GM18517 (cell line): Measurements from ENCODE around the gene SERPINF2.
"Not testable (repeated sequence)": the region's sequence is repeated elsewhere in the genome, so short reads cannot be mapped to it uniquely, and the experiment has no call there.

Experiments
- ATAC-seq: cut with Tn5 transposase; IDR thresholded peaks from one replicate; pipeline ENCODE4 v1.9.1; 2021; ENCODE audit warnings: mild to moderate bottlenecking, moderate library complexity; ENCODE audit not compliant: unreplicated experiment

Gene SERPINF2

DNA sequence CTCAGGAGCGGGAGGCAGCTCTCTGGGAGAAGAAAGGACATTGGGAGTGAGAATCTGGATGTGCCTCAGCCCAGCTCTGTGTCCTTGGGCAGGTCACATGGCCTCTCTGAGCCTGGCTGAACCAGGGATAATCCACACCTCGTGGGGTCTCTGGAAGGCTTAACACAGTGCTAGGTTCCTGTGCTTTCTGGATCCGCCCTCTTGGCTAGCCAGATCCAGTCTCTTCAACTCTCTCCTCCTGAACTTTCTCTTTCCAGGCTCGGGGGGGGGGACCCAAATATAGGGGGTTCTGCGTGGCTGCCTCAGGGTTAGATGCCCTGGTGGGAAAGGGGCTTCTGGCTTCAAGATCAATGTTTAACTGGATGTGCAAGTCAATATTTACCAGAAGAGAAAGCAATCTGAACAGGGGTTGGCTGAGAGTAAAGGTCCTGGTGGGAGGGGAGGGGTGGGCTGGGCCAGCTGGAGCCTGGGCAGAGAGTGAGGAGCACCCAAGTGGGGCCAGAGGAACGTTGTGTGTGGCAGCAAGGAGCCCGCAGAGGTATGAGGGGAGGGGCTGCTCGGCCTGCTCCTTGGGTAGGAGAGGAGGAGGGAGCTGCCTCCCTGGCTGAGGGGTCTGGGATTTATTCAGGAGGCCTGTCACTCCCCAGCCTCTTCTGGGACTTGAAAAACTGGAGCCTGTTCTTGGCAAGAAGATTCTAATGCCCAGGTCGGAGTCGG, at the start of gene SERPINF2:
Gene SERPINF2 (plus strand): TSS at position 501 of the 717 bp plus-strand sequence. CDS start 2,125 bp downstream, outside the sequence.
- ATAC-seq, result no peak

DNA sequence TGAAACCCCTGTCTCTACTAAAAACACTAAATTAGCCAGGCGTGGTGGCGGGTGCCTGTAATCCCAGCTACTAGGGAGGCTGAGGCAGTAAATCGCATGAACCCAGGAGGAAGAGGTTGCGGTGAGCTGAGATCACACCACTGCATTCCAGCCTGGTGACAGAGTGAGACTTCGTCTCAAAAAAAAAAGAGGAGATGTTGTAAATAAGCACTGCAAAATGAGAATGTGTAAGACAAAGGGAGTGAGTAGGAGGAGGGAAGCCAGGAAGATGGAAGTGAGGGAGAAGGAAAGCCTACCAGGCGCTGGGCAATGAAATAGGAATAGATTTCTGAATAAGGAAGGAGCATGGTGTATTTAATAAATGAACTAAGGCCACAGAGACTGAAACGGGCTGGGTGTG, 49.3 kb upstream of the SERPINF2 start:
- ATAC-seq, result no peak

DNA sequence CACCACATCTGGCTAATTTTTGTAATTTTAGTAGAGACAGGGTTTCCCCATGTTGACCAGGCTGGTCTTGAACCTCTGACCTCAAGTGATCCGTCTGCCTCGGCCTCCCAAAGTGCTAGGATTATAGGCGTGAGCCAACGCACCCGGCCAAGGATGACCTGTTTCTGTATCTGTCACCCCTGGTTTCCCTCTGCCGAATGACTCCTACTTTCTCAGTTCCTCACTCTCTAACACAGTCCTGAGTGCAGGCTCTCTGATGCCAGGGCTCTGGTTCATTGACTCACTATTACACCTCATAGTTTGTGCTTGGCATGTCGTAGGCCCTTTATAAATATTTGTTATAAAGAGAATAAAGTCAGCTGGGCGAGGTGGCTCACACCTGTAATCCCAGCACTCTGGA, 47.3 kb upstream of the SERPINF2 start:
- ATAC-seq, result no peak

DNA sequence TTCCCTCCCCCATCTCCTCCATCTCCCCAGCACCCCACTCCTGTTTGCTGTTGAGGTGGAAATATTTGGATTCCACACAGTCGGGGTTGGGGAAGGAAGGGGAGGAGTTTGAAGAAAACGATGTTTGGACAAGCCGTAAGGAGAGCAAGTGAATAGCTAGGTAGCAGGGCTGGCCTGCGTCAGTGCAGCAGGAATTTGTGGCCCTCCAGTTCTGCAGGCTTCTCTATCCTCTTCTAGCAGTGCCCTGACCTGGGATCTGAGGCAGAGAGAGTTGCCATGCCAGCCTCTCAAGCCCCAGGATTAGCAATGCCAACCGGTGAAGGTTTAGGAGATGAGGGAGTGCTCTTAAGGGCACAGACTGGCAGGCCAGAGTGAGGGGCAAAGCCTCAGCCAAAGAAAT, 45.0 kb upstream of the SERPINF2 start:
- no peak for ATAC-seq

DNA sequence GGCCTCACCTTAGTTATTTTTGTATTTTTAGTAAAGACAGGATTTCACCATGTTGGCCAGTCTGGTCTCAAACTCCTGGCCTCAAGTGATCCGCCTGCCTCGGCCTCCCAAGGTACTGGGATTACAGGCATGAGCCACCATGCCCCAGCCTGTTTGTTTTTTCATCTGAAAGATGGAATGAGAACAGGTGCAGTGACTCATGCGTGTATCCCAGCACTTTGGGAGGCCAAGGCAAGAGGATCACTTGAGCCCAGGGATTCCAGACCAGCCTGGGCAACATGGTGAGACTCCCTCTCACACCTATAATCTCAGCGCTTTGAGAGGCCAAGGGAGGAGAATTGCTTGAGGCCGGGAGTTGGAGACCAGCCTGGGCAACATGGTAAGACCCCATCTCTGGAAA, 42.8 kb upstream of the SERPINF2 start:
- not testable (repeated sequence) for ATAC-seq

DNA sequence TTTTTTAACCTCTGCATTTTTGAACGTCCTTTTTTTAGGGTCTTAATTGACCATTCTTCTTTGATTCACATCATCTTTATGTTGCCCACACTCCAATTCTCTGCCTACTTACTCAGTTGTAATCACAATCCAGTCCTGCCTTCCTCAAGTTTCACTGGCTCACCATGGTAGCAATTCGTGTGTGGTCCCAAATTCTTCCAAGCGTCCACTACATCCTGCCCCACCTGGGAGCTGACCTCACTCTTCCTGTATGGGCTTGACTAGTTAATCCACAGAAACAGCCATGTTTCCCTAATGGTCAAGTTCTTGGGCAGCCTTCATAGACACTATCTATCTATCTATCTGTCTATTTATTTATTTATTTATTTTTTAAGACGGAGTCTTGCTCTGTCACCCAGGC, 39.6 kb upstream of the SERPINF2 start:
- ATAC-seq, result no peak

DNA sequence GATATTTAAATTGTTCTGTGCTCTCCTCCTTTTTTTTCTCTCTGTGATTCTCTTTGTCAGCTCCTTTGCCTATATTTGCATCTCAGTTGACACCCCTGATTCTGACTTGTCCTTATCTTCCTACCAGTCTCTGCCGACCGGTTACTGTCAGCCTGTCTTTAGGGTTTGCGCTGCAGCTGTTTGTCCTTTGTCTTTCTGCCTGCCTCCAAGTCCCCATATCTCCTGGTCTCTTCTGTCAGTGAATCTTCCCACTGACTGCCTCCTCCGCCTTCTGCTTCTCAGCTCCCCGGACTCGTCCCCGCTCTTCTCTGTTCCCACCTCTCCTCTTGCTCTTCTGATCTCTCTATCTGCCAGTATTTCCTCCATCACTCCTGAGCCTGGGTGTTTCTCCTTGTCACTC, 37.7 kb upstream of the SERPINF2 start:
- no peak for ATAC-seq

DNA sequence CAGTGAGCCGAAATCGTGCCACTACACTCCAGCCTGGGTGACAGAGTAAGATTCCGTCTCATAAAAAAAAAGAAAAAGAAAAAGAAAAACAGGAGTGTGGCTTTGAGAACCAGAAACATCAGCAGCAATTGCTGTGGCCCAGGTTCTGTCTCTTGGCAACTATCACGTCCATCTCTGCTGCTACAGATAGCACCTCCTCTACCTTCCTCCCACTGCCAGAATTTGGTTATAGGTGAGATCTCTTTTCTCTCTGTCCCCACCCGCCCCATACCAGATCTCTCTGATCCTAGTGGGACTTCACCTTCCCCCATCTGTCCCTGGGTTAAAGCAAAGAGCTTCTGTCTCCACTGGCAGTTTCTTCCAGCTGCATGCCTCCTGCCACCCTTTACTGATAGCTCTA, 35.6 kb upstream of the SERPINF2 start:
- no peak for ATAC-seq

DNA sequence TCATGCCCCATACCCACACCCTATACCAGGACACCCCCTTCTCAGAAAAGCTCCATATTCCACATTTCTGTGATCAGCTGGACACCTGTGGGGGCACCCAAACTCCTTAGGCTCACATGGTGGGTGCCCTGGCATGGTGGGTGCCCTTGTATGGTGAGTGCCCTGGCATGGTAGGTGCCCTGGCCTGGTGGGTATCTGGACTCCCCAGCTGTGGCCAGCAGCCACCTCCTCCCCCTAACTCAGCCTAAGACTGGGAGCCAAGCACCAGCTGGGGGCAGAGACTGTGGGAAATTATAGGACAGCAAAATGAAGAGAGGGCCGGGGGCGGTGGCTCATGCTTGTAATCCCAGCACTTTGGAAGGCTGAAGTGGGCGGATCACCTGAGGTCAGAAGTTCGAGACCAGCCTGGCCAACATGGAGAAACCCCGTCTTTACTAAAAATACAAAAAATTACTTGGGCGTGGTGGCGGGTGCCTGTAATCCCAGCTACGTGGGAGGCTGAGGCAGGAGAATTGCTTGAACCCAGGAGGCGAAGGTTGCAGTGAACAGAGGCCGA, 33.8 kb upstream of the SERPINF2 start:
- ATAC-seq, result not testable (repeated sequence)

DNA sequence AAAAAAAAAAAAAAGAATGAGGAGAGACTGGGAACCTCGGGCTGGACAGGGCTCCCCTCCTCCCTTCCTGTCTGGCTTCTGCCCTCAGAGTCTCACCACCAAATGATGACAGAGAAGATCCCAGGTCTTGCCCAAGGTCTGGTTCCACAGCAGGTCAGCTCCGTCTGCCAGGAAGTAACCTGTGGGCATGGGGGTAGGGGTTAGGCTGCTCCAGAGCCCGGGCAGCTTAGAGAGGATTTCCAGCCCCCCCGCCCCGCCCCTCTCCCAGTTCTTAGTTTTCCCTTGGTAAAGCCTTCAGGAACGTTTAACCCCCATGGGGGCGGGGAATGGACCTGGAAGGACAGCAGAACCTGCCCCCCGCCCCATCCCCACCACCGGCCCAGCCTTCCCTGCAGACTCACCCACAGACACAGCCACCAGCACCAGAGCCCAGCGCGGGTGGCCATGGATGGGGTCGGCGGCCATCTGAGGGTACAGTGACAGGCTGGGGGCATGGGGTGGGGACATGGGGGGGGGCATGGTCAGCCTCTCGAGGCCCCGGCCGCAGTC, 33.2 kb upstream of the SERPINF2 start:
- no peak for ATAC-seq

DNA sequence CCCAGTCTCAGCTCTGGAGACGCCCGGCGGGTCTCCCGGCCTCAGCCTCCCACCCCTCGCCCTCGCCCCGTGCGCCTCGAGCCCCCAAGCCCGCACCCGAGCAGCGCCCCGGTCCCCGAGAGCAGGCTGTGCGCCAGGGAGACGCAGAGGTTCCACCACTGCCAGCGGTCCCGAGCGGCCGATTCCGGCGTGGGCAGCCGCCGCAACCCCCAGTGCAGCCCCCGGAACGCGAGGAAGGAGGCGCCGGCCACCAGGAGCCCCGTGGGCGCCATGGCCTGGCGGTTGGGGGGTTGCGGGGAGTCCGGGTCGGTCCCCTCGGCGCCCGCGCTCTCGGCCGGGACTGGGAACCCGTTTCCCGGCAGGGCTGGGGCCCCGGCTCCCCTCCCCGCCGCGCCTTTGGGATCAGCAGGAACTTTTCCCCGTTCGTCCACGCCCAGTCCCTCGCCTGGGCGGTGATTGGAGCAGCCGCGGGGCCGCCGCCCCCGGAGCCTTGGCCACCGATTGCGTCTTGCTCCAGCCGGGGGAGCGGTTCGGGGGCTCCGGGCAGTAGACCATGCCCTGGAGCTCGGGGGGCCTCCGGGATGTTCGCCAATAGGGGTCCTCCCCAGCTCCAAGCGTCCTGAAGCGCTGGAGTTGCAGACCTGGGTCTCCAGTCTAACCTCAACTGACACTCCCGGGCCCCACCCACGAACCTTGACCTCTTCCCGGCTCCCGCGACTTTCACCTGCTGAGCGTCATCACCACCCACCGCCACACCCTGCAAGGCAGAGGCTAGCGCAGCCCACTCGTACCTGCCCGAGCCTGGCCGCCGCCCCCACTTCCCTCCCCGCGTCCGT, 32.5 kb upstream of the SERPINF2 start, which contains the start of gene TLCD2:
Gene TLCD2 (minus strand): TSS at position 407 of the 836 bp plus-strand sequence. CDS start 135 bp downstream, at position 272.
- no peak for ATAC-seq

DNA sequence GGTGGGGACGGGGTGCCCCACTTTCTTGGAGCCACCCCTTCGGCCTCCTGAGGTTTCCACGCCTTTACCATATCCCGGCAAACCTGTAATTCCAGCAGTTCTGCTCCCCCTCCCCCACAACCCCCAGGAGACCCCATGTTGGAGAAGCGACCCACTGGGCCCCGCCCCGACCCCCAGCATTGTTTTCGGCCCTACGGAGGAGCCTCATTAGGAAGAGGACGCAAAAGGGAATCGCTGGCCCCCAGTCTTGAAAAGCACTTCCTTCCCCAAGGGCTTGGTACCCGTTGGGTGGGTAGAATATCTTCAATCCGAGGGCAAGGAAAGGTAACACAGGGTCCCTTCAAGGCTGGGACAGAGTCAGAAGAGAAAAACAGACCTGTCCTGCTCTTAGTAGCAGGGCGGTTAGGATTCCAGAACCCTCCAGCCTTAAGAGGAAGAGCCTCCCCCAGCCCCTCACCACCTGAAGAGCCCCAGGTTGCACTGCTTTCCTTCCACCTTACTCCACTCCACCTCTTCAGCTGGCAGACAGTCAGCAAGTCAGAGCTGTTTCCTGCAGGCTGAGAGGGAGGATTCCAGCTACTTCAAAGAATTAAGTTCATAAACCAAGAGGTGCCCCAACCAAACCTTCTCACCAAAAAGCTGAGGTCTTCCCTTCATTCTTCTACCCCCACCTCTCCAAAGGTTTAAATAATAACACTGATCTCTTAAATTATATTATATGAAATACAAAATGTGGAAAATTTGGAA, 31.7 kb upstream of the SERPINF2 start:
- no peak for ATAC-seq

DNA sequence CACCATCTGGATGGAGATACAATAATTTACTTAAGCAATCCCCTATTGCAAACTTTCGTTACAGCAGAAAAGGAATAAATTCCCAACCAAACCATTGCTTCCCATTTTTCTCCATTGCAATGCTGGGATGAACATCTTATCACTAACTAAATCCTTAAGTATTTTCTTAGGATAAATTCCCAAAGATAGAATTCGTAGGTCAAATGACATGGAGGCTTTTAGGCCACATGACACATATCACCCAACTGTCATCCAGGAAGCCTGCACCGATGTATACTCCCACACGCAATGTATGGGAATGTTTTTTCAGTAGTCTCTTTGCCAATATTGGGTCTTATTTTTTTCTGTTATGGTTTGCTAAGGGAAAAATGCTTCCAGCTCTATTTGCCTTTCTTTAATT, 30.9 kb upstream of the SERPINF2 start:
- no peak for ATAC-seq

DNA sequence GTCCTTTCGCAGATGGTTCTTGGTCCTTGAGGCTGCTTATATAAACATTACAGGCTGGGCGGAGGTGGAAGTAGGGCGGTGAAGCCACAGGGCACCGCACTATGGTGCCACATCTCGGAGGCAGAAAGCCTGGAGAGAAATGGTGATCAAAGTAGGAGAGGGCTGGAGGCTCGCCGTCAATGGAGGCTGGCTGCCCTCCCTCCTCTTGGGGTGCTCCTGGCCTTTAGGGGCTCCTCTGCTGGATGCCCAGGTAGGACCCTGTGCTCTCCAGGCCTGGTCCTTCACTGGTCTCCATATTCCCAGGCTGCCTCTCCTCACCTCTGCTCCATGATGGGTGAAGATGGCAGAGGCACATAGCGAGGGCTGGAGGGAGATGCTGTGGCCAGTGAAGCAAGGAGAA, 30.4 kb upstream of the SERPINF2 start:
- ATAC-seq, result no peak

DNA sequence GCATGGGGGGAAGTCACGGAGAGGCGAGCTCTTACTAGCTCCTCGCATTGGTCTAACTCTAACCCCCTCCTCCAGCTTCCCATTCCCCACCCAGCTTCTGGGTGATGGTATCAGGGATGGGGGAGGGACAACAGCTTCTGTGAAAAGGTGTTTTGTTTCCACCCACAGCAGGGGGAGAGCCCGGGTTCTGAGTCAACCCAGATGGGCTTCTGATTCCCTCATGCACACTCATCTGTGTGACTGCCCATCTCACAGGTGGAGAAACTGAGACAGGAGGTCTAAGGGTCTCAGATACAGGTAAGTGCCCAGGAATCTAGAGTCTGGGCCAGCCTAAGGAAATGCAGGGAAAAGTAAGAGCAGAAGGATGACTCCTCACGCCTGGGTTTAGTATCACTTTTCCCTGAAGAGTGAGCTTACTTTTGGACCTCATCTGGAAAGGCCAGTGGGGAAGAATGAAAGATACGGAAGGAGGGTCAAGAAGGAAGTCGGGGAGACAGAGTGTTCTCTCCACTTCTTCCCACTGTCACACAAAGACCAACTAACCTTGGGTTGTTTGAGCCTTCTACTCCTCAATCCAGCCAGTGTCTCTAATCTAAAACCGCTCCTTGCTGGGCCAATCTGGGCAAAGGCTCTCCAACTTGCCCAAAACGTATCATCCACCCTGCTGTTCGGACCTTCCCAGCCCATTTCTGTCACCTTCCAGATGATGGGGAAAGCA, 29.4 kb upstream of the SERPINF2 start:
- ATAC-seq, result no peak

DNA sequence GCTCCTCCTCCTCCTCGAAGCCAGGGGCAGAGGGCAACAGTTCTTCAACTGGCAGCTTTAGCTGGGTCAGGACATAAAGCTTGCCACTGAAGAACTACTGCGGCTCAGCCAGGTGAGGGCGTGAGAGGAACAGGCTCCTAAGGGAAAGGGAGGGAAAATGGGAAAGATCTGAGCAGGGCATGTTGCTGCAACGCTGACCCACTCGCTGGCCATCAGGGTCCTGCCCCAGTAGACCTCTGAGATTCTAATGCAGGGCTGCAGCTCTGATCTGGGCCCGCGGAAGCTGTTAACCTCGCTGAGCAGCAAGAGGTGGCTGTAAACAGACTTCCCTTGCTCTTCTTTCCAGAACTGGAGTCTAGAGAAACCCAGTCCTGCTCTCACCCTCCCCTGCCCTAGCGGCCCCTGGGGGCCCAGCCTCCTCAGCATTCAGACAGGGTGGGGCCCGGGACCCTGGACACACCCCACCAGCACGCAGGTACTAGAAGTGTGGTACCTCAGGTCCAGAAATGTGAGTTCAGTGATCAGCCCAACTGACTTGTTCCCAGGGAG, 28.7 kb upstream of the SERPINF2 start:
- ATAC-seq, result no peak

DNA sequence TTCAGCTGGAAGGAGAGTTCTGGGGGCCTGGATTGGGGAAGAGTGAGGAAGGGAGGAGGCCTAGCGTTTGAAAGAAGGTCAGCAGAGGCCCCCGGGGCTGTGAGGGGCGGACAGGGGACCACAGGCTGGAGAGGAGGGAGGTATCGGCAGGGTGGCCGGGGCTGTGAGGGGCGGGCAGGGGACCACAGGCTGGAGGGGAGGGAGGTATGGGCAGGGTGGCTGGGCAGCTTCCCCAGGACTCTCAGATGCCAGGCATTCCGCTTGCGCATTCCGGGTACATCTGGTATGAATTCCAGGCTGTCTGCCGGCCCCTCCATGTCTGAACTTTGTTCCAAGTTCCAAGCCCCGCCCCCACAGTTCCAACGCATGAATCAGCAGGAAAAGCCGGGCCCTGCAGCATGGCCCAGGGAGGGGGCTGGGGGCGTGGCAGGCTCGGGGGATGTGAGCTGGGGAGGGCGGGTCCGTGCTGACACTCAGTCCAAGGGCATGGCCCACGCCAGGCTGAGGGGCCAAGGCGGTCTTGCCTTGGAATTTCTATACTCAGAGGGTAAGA, 28.2 kb upstream of the SERPINF2 start:
- no peak for ATAC-seq

DNA sequence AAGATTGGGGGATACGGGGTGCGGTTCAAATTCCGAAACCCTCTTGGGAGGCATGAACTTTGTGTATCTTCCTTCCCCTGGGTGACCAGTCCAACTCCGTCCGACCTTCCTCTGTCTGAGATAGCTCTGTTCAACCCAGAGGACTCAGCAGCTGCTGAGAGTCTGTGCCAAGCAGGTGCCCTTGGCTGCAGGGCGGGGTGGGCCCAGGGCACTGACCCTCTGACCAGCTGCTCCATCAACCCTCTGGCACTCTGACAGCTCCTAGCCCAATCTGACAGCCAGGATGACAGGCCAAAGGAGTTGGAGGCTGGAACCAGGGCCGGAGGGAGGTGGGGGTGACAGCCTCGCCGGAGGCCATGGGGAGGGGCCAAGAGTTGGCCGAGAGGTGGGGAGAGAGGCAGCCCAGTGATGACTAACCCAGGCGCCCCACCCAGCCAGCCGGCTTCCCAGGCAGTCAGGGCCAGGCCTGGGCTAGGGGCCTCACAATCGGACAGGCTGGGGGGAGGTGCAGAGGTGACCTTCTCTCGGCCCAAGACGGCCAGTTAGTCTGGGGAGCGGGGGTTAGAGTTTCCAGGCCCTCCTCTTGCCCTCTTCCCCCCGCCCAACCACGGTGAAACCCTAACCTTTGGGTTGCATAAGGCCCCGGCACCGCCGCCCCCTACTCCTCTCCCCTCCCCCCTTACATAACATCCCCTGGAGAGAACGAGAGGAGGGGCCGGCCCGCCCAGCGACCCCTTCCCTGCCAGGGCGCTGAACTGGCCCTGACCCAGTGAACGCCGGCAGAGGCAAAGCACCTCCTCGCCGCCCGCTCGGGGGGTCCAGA, 27.5 kb upstream of the SERPINF2 start:
- ATAC-seq, result no peak

DNA sequence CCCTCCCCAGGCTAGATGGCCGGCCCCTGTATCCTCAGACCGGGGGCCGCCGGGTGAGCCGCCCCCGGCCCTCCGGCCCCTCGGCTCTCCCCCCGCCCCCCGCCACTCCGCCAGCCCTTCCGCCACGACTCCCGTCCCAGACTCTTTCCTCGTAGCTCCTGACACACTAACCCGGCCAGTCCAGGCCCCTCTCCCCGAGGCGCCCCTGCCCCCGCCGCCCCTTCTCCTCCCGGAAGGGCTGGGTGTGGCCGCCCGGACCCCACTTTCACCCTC, 26.9 kb upstream of the SERPINF2 start:
- no peak for ATAC-seq
